Parathyroid adenoma (tissue), 2 donors: ENCODE measurements around the gene PLXNC1.

Experiments
- H2AFZ ChIP-seq: fragments of 300-600 bp; sonication (generic); one replicate; pipeline ENCODE4 v1.7.0; 2017; ENCODE audit warnings: antibody characterized with exemption, mild to moderate bottlenecking
- H3K27ac ChIP-seq: fragments of 300-600 bp; sonication (generic); one replicate; pipeline ENCODE4 v1.7.0; 2017
- H3K27me3 ChIP-seq: fragments of 300-600 bp; sonication (generic); one replicate; pipeline ENCODE4 v1.7.0; 2017; ENCODE audit warnings: low read length; ENCODE audit not compliant: control insufficient read depth, insufficient read depth
- H3K36me3 ChIP-seq: fragments of 300-600 bp; sonication (generic); one replicate; pipeline ENCODE4 v1.7.0; 2017; ENCODE audit warnings: low read length; ENCODE audit not compliant: control insufficient read depth, insufficient read depth
- H3K4me1 ChIP-seq: fragments of 300-600 bp; sonication (generic); one replicate; pipeline ENCODE4 v1.7.0; 2017; ENCODE audit warnings: control low read depth
- H3K4me2 ChIP-seq: fragments of 300-600 bp; sonication (generic); one replicate; pipeline ENCODE4 v1.7.0; 2017; ENCODE audit warnings: low read length
- H3K4me3 ChIP-seq: fragments of 300-600 bp; sonication (generic); one replicate; pipeline ENCODE4 v1.7.0; 2017; ENCODE audit warnings: low read depth, low read length
- H3K79me2 ChIP-seq: fragments of 300-600 bp; sonication (generic); one replicate; pipeline ENCODE4 v1.7.0; 2017; ENCODE audit warnings: control low read depth
- H3K9ac ChIP-seq: fragments of 300-600 bp; sonication (generic); one replicate; pipeline ENCODE4 v1.7.0; 2017; ENCODE audit warnings: mild to moderate bottlenecking
- H3K9me3 ChIP-seq: fragments of 300-600 bp; sonication (generic); one replicate; pipeline ENCODE4 v1.7.0; 2017; ENCODE audit warnings: low read length; ENCODE audit not compliant: control insufficient read depth
- TF ChIP-seq, protein P1 (sequence below): fragments of 300-600 bp; sonication (generic); IDR thresholded peaks from one replicate; pipeline ENCODE4 v1.7.0; 2017; ENCODE audit warnings: antibody characterized with exemption, mild to moderate bottlenecking
- donor health status: primary hyperparathyroidism.

Gene PLXNC1

DNA sequence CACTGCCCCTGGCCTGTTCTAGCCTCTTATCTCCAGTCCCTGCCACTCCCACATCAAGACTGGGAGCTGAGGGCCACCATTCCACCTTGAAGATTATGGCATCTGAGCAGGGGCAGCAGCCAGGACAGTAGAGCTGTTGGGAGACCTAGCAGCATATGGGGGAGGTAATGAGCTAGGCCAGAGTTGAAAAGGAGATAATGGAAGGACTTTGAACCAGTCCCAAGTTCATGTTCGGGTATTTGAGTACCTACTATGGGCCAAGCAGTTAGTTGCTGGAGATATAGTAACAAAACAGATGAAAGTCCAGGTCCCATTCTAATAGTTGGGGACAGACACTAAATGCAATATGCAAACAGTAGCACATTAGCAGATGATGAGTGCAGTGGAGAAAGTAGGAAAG lies 151.5 kb downstream of the PLXNC1 start:
- H3K4me1 ChIP-seq = peaks cover 6% of the 10 kb centered on the region
- H2AFZ ChIP-seq = no peak overlapping the region
- no peak overlapping the region for H3K4me2 ChIP-seq
- H3K9ac ChIP-seq = no peak overlapping the region
- H3K4me3 ChIP-seq = no peak overlapping the region
- H3K79me2 ChIP-seq = no peaks in the 10 kb centered on the region
- TF ChIP-seq, protein P1, sequence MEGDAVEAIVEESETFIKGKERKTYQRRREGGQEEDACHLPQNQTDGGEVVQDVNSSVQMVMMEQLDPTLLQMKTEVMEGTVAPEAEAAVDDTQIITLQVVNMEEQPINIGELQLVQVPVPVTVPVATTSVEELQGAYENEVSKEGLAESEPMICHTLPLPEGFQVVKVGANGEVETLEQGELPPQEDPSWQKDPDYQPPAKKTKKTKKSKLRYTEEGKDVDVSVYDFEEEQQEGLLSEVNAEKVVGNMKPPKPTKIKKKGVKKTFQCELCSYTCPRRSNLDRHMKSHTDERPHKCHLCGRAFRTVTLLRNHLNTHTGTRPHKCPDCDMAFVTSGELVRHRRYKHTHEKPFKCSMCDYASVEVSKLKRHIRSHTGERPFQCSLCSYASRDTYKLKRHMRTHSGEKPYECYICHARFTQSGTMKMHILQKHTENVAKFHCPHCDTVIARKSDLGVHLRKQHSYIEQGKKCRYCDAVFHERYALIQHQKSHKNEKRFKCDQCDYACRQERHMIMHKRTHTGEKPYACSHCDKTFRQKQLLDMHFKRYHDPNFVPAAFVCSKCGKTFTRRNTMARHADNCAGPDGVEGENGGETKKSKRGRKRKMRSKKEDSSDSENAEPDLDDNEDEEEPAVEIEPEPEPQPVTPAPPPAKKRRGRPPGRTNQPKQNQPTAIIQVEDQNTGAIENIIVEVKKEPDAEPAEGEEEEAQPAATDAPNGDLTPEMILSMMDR = no peak
- no peaks in the 10 kb centered on the region for H3K9me3 ChIP-seq
- no peak overlapping the region for H3K27ac ChIP-seq
- H3K36me3 ChIP-seq = no peaks in the 10 kb centered on the region
- no peaks in the 10 kb centered on the region for H3K27me3 ChIP-seq

DNA sequence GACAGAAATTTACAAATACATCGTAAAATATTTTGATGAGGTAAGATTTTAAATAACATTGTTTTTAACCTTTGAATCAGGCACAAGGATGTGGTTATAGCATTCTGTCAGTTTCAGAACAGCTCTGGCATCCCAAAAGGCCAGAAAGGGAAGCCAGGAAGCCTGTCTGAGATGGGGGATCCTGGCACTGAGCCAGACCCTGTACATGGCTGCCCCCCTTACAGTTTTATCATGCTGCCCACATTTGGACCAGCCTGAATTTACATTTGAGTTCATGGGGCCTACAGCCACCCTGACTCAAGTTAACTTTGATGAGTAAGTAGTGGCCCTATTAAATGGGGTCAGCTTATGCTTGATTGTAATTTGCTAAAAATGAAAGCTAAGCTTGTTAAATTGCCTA lies 155.6 kb downstream of the PLXNC1 start:
- Histone ChIP-seq H2AFZ (no peak overlapping the region), H3K79me2 (no peaks in the 10 kb centered on the region), H3K9me3 (no peaks in the 10 kb centered on the region), H3K4me2 (no peak overlapping the region), H3K4me1 (peaks cover 12% of the 10 kb centered on the region), H3K27ac (no peak overlapping the region), H3K36me3 (no peaks in the 10 kb centered on the region), H3K4me3 (no peak overlapping the region), H3K27me3 (no peaks in the 10 kb centered on the region), H3K9ac (no peak overlapping the region)
- TF ChIP-seq, protein P1 = no peak

DNA sequence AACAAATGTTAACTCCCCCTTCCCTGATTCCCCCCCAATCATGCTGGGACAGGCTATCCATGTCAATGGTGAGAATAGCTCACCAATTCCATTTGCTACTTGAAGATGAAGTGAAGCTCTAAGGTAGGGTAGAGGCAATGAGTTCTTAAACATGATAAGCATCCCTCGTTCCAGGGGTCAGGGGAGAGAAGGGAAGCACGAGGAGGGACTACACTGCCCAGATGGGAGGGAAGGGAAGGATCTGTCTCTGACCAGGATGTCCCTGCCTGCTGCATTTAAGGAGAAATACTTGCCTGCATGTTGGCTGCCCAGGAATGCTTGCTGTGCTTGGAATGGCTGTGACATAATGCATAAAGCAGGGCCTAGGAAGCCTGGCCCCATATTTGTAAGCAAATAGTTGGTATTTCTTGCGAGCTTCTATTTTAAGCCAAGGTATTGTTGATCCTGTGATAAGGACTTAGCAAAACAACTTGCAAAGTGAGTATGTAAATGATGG lies 156.2 kb downstream of the PLXNC1 start:
- no peak overlapping the region for H3K4me3 ChIP-seq
- no peaks in the 10 kb centered on the region for H3K9me3 ChIP-seq
- peak overlapping the region; percentile 15 for H3K4me2 ChIP-seq
- H3K27ac ChIP-seq = no peak overlapping the region
- H3K36me3 ChIP-seq = no peaks in the 10 kb centered on the region
- no peaks in the 10 kb centered on the region for H3K79me2 ChIP-seq
- H2AFZ ChIP-seq = peak overlapping the region; percentile 23
- no peak overlapping the region for H3K9ac ChIP-seq
- TF ChIP-seq, protein P1 = no peak
- peaks cover 12% of the 10 kb centered on the region for H3K4me1 ChIP-seq
- H3K27me3 ChIP-seq = no peaks in the 10 kb centered on the region

DNA sequence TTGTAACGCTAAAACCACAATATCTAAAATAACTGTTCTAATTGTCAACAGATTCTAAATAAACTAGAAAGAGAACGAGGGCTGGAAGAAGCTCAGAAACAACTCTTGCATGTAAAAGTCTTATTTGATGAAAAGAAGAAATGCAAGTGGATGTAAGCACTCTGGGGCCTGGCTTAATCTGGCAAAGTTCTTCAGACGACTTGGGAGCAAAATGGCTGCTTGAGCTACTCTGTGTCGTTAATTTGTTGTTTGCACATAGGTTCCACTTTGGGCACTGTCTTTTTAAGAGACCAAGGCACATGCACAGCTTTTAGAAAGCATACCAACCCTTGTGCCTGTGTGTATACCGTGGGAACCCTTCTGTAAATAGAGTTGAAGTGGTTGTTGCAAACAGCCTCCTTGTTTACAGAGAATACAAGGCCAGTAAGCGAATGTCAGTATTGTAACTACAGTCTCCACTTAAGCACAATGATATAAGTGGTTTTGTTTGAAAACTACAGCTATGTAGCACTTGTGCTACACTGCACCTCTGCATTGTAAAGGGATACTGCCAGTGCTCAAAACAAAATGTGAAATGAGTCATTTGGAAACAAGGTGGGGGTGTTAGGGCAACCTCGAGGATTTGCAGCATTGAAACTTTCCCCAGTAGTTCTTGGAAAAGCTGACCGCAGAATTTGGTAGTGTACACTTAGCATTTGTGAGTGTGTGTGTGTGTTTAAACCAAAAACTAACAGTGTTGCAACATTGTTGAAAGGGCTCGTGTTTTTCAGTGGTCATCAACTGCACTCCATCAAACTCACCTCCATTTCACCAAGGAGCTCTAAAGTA lies 157.0 kb downstream of the PLXNC1 start:
- Histone ChIP-seq H3K27me3 (no peaks in the 10 kb centered on the region), H3K27ac (no peak overlapping the region), H3K9ac (no peak overlapping the region), H2AFZ (peak overlapping the region; percentile 23), H3K9me3 (no peaks in the 10 kb centered on the region), H3K4me2 (no peak overlapping the region), H3K36me3 (no peaks in the 10 kb centered on the region), H3K4me1 (peaks cover 12% of the 10 kb centered on the region), H3K4me3 (no peak overlapping the region), H3K79me2 (no peaks in the 10 kb centered on the region)
- TF ChIP-seq, protein P1 = no peak

DNA sequence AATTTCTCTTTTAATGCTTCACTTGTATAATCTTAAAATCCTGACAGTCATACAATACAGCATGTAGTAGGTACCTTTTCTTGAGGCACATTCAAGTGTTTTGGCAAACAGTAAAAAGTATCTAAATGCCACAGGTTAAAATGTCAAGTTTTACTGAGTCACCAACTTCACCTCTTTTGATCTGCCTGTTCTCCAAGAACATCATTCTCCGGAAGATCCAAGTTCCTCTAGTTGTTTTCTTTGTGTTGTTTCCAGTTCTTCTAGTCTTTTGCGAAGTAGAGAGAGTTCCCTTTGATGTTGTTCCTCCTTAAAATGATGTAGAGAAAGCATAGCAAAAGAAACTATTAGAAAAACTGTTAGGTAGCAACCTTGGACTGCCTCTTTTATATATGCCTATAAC lies 160.2 kb downstream of the PLXNC1 start:
- TF ChIP-seq, protein P1 = no peak
- no peak overlapping the region for H3K4me3 ChIP-seq
- H3K36me3 ChIP-seq = no peaks in the 10 kb centered on the region
- H2AFZ ChIP-seq = no peak overlapping the region
- no peaks in the 10 kb centered on the region for H3K9me3 ChIP-seq
- no peak overlapping the region for H3K9ac ChIP-seq
- H3K27ac ChIP-seq = no peak overlapping the region
- no peaks in the 10 kb centered on the region for H3K79me2 ChIP-seq
- H3K4me1 ChIP-seq = peaks cover 12% of the 10 kb centered on the region
- H3K27me3 ChIP-seq = no peaks in the 10 kb centered on the region
- no peak overlapping the region for H3K4me2 ChIP-seq
